Breast epithelium (tissue), 4 donors: ENCODE results near the gene FCSK. TPM values are rescaled to one million over a fixed set of nuclear protein-coding genes. Genes with fewer than 3 reads are reported as not detected.

Experiments
- DNase-seq, 2 donors: peaks; one replicate each; pipeline ENCODE4 v3.0.0-alpha.2; 2019; ENCODE audit warnings: low spot score in 2 of 2
- H3K27ac ChIP-seq, 2 donors: fragments of 200-600 bp; sonication (generic) in 1 of 2; one replicate each; pipeline ENCODE4 v1.5.1; 2016 to 2019; ENCODE audit warnings: mild to moderate bottlenecking in 1 of 2
- H3K27me3 ChIP-seq, 2 donors: fragments of 200-600 bp; sonication (generic) in 1 of 2; one replicate each; pipeline versions ENCODE4 v1.5.1 to v1.6.0; 2017 to 2019; ENCODE audit warnings: control low read depth in 1 of 2, mild to moderate bottlenecking in 1 of 2
- H3K36me3 ChIP-seq: fragments of 200-600 bp; one replicate; pipeline ENCODE4 v1.5.1; 2019
- H3K4me1 ChIP-seq, 2 donors: fragments of 200-600 bp; sonication (generic); one replicate each; pipeline ENCODE4 v1.5.1; 2016 to 2019; ENCODE audit warnings: control low read depth in 1 of 2
- H3K4me3 ChIP-seq, 3 donors: fragments of 200-600 bp; sonication (generic); 1 replicate in 2 of 3; 2 replicates in 1 of 3; pipeline ENCODE4 v1.5.1; 2016 to 2019; ENCODE audit warnings: mild to moderate bottlenecking in 3 of 3, moderate library complexity in 2 of 3
- H3K9me3 ChIP-seq, 2 donors: fragments of 200-600 bp; sonication (generic) in 1 of 2; one replicate each; pipeline ENCODE4 v1.5.1; 2016 to 2019; ENCODE audit warnings: control low read depth in 1 of 2
- CTCF ChIP-seq, 3 donors: fragments of 450-650 bp; IDR thresholded peaks; one replicate each; pipeline ENCODE4 v1.5.1; 2016 to 2017; ENCODE audit warnings: antibody characterized with exemption in 3 of 3, mild to moderate bottlenecking in 3 of 3, moderate library complexity in 3 of 3
- POLR2A ChIP-seq: fragments of 450-650 bp; IDR thresholded peaks from one replicate; pipeline ENCODE4 v1.6.1; 2016; ENCODE audit warnings: antibody characterized with exemption, mild to moderate bottlenecking, moderate library complexity
- POLR2AphosphoS5 ChIP-seq, 3 donors: sonication (generic); formaldehyde crosslinking; IDR thresholded peaks; one replicate each; pipeline ENCODE4 v1.6.1; 2017; ENCODE audit warnings: antibody characterized with exemption in 3 of 3
- intact Hi-C: fragments of 100-400 bp; cut with DNase I; formaldehyde crosslinking; loops from one replicate; pipeline ENCODE4 v1.15.1; 2023; ENCODE audit warnings: low total_unique reads
- total RNA-seq, 3 donors: library from RNA; depleted of rRNA; stranded (reverse); fragments of >200 nt; gene quantifications; one replicate each; pipeline ENCODE4 v1.1.0, GENCODE V29; 2016

Gene FCSK
- total RNA-seq, 3 donors from 2014 or later: 10.7 to 27.8 (median 18.0) TPM

- intact Hi-C loops: no loop called here
- H3K4me3 ChIP-seq: no peak overlapping the region
- DNase-seq: no peak
- TF ChIP-seq POLR2A (no peak), POLR2AphosphoS5 (IDR thresholded peaks at IDR 0.05) (no peak), CTCF (IDR thresholded peaks at IDR 0.05) (no peak)
- H3K4me1 ChIP-seq: peaks cover 5 to 9% of the 10 kb centered on the region in 2 donors
- no peak overlapping the region for H3K27ac ChIP-seq
- H3K27me3 ChIP-seq: no peaks in the 10 kb centered on the region
- peaks cover 4% of the 10 kb centered on the region for H3K36me3 ChIP-seq
- no peaks in the 10 kb centered on the region for H3K9me3 ChIP-seq
These were observed 73.1 kb downstream of the FCSK start for GRCh38 chr16:70527315-70527996.

GRCh38 chr16:70529051-70529777, 74.8 kb downstream of the FCSK start:
- no peak for DNase-seq
- Histone ChIP-seq H3K4me1 (peaks cover 4 to 9% of the 10 kb centered on the region in 2 donors), H3K36me3 (peaks cover 13% of the 10 kb centered on the region), H3K4me3 (no peak overlapping the region), H3K27ac (peak overlapping the region in 1 of 2 donors; percentile 3), H3K9me3 (no peaks in the 10 kb centered on the region), H3K27me3 (no peaks in the 10 kb centered on the region)
- intact Hi-C loops: no loop called here
- TF ChIP-seq POLR2A (no peak), CTCF (IDR thresholded peaks at IDR 0.05) (peak in 2 of 3 donors; percentile 47 to 55)

Other genes with a start within 250 kb of the FCSK start
- 10 to 100 TPM; 19.7 to 23.2 (median 19.8) TPM for gene EXOSC6, start 202.7 kb upstream of the FCSK start, total RNA-seq
- gene AARS1, start 165.1 kb upstream of the FCSK start, total RNA-seq: 10 to 100 TPM; 74.3 to 90.5 (median 77.9) TPM
- 10 to 100 TPM; 37.0 to 39.5 (median 39.5) TPM for gene DDX19B, start 155.4 kb upstream of the FCSK start, total RNA-seq
- gene DDX19A, start 107.7 kb upstream of the FCSK start, total RNA-seq: 10 to 100 TPM; 42.6 to 45.5 (median 45.2) TPM
- 10 to 100 TPM in 2 of 3 donors, 1 to 10 TPM in 1; 7.8 to 13.4 (median 11.5) TPM for gene ST3GAL2, start 15.5 kb upstream of the FCSK start, total RNA-seq
- 10 to 100 TPM; 36.4 to 46.1 (median 41.3) TPM for gene COG4, start 69.0 kb downstream of the FCSK start, total RNA-seq
- 100 to 1,000 TPM in 2 of 3 donors, 10 to 100 TPM in 1; 80.2 to 147 (median 133) TPM for gene SF3B3, start 69.2 kb downstream of the FCSK start, total RNA-seq
- 10 to 100 TPM in 1 of 3 donors, 1 to 10 TPM in 1, under 1 TPM in 1; 0.64 to 37.9 (median 7.5) TPM for gene IL34, start 192.0 kb downstream of the FCSK start, total RNA-seq
- 10 to 100 TPM in 2 of 3 donors, 1 to 10 TPM in 1; 9.4 to 28.8 (median 22.8) TPM for gene MTSS2, start 231.5 kb downstream of the FCSK start, total RNA-seq